HG03025 (cell line): Measurements from ENCODE around the gene TBXAS1.

Experiments
- ATAC-seq: cut with Tn5 transposase; IDR thresholded peaks from one replicate; pipeline ENCODE4 v1.9.1; 2021; ENCODE audit warnings: mild to moderate bottlenecking, moderate library complexity; ENCODE audit not compliant: unreplicated experiment, low FRiP score

The TBXAS1 gene

DNA sequence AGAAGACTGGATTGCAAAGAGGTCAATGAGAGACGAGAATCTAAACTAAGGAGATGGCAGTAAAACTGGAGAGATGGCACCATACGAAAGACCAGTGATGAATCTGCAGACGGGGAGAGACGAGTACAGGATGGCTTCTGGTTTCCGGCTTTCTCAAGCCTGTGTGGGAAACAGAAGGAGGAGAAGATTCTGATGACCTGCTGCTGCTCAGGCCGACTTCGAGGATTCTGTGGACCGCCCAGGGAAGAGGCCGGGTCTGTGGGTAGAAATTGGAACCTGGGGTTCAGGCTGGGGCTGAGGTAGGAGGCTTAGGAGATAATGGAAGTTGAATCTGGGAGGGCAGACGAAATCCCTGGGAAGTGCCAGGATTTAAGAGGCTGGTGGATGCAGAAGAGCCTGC is 185.1 kb downstream of the TBXAS1 start:
- ATAC-seq, result no peak

DNA sequence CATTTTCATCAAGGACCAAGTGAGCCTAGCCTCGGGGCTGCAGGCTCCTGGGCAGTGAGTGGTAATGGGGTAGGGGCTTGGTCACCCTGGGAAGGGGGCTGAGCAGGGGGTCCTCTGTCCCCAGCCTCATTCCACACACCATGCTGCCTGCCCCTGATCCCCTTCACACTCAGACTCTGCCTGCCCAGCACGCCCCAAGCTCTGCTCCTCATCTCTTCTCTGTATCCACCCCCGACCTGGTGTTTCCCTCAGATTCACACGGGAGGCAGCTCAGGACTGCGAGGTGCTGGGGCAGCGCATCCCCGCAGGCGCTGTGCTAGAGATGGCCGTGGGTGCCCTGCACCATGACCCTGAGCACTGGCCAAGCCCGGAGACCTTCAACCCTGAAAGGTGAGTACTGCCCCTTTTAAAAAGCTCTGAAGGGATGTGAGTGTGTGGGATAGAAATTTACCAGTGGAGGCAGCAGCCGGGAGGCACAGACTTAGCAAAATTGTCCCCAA is 186.5 kb downstream of the TBXAS1 start:
- ATAC-seq, result no peak

DNA sequence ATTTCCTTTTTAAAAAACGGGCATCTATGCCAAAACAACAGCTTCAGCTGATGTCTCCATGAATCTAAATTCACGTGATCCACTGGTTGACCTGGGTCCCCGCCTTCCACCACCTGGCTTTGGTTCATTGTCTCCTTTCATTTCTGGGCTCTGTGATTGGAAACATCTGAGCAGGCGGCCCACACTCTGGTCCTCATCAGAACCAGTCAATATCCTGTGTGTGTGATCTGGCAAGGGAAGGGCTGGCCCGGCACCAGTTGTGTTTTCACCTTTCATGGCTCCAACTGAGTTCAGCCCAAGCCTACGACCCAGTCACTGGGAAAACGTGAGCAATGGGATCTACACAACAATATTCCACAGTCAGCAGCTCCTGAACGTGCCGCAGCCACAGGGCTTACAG is 187.5 kb downstream of the TBXAS1 start:
- no peak for ATAC-seq

DNA sequence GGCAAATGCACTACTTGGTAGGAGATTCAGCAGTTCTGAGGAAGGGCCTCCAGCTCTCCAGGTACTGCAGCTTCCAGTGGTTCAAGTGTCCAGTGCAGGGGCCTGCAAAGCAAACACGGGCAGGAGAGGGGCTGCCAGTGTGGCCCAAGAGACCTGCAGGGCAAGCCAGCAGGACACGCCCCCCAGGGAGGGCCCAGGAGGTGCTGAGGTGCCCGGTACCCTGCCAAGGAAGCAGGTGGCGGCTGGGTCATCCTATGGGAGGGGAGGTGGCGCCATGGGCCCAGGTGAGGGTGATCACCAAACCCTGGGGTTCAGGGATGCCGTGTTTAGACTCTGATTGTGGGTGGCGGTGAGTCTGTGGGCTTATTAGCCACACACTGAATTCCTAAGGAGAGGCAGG is 188.0 kb downstream of the TBXAS1 start:
- no peak for ATAC-seq

DNA sequence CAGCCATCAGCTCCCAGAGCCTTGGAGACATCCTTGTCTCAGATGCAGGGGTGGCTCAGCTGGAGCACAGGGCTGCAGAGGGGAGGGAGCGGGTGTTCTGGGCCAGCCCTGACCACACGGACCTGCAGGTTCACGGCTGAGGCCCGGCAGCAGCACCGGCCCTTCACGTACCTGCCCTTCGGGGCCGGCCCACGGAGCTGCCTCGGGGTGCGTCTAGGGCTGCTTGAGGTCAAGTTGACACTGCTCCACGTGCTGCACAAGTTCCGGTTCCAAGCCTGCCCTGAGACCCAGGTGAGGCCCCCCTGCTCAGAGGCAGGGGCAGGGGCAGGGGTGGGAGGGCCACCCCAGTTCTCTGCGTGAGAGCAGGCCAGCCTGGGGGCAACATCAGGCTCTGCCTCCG is 188.5 kb downstream of the TBXAS1 start:
- no peak for ATAC-seq

DNA sequence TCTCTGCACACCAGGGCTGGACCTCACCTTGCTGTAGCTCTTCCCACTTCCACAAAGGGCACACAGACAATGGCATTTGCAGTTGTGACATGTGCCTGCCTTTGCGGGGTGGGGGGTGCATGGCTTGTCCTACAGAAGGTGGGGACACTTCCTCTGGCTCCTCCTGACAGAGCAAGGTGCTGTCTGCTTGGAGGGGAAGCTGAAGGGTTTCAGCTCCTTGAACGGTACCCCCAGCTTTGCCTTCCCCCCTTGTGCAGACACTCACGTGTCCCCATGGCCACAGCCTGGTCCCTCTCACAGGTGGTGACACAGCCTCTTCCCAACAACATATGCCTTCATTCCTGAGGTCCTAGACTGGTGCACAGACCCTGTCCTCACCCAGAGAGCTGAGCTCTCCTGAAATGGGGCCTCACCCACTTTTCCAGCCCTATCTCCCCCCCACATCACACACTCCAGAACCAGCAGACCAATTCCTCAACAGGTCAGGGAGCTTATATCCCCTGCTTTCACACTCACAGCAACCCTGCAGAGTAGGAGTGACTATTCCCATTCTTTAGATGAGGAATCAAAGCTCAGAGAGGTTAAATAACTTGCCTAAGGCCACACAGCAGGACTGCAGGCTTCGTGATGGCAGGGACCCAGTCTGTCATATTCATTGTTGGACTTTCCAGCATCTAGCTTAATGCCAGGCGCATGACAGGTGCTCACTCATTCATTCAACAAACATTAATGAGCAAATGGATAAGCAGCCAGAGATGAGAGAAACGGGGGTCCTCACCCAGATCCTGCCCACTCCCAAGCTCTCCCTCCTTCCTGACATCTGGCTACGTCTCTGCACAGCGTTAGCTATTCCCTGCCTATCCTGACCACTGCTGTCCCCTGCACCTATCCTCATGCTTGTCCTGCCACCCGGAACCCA is 189.3 kb downstream of the TBXAS1 start:
- ATAC-seq, result no peak

DNA sequence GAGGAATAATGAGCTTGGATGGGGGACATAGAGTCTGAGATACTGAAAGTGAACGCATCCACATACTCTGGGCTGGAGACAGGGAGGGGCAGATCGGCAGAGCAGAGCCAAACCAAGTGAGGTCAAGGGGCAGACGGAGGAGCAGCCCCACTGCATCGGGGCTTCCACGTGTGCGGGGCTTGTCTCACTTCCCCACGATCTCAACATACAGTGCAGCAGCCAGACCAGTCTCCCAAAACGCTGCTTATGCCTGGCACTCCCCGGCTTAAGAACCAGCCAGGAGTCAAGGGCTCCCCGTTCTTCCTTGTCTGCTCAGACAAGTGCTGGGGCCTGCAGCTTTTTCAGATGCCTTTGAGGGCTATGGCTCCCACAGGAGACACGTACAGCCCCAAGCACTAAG is 190.1 kb downstream of the TBXAS1 start:
- ATAC-seq, result no peak

DNA sequence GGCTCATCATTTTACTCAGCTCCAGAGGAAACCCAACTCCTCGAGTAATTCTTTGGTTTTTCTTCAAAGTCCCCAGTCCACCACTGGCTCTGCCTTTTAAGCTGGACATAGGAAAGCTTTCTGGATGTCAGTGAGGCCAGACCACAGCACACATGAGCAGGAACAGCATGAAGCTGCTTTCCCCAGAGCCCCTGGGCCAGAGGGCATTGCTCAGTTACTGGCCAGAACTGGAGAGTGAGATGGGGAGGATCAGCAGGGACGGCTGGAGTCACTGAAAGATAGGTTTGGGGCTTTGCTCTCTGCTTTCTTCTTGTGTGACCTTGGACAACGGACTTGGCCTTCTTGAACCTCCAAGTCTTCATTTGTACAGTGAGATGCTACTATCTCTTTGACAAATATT is 190.5 kb downstream of the TBXAS1 start:
- ATAC-seq, result no peak

DNA sequence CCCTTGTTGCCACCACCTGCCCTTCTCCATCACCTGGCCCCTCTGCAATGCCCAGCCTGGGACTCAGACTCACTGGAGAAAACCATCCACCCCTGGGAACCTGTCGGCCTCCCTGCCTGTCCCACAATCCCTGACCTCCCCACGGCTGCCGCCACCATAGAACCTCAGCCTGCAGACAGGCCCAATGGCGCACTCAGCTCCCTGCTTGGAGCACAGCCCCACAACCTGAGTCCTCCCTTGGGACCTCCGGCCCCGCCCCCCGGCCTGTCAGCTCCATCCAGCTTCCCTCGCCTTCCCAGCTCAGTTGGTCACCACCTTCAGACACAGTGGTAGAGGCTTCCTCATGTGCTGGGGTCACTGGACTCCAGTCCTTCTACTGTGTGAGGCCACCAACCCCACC is 192.5 kb downstream of the TBXAS1 start:
- ATAC-seq, result no peak

DNA sequence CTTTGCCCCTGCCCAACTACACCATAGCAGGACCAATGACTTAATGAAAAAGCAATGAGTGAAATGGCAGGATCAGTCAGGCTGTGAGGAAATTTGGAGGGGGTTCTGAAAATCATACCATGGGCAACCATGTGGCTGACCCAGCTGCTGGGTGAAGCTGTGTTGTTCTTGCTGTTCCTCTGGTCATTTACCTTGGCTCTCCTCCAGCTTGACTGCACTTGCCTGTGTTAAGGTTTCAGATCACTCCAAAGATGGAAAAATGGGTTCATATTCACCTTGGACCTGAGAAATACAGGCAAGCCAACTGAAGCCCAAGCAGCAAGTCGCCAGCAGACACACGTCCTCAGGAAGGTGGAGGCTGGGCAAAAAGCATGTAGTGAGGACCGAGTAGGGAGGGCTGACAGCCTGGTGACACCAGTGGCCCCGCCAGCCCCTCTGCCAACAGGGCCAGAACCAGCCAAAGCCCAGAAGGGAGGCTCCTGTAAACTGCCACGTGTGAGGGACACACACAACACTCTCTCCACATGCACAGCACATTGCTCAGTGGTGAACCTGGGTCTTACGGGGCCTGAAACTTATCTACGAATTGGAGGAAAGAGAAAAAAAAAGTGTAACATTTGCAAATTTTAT is 193.6 kb downstream of the TBXAS1 start:
- no peak for ATAC-seq

DNA sequence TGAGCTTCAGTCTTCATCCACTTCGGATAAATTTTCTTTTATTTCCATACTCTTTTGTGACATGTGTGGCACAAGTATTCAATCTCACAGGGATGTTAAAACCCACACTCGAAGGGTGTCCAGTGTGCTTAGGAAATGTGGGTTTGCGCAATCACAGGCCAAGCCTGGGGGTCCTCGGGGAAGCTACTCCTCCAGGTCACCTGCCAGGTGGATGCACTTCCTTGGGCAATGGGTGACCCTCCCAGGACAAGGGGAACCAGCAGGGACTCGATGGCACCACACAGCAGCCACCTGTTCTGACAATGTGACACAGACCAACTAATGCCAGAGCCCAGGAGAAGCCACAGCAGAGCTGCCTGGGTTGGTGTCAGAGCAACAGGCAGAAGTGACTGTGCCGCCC is 194.7 kb downstream of the TBXAS1 start:
- no peak for ATAC-seq

DNA sequence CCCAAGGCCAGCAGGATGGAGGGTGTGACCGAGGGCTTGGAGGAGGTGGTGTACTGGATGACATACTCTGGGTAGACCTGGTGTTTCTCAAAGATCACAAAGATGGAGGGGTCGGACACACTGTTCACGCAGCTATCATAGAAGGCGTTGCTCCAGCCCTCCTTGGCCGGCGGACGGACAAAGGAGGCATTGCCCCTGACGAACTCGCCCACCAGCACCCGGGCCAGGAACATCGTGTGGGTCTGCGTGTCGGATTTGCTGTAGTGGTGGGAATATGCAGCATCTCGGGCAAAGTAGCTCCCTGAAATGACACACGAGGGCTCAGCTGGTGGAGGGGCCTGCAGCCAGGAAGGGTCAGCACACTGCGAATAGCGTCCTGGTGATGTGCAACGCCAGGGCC is 195.5 kb downstream of the TBXAS1 start:
- ATAC-seq, result no peak

DNA sequence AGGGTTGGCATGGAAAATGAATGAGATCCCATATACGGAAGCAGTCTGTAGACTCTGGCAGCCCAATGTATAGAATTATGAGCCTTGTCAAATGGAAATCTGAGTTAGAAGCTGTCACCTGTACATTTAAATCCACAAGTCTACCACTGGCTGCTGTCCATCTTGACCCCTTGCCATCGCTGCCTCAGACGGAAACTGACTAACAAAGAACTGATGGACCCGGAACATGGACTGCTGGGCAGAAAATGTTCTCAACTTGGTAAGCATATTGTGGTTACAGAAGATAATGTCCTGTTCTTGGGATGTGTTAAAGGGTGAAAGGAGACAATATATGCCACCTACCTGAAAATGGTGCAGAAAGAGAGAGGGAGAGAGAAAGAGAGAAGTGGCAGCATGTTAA is 196.2 kb downstream of the TBXAS1 start:
- no peak for ATAC-seq

DNA sequence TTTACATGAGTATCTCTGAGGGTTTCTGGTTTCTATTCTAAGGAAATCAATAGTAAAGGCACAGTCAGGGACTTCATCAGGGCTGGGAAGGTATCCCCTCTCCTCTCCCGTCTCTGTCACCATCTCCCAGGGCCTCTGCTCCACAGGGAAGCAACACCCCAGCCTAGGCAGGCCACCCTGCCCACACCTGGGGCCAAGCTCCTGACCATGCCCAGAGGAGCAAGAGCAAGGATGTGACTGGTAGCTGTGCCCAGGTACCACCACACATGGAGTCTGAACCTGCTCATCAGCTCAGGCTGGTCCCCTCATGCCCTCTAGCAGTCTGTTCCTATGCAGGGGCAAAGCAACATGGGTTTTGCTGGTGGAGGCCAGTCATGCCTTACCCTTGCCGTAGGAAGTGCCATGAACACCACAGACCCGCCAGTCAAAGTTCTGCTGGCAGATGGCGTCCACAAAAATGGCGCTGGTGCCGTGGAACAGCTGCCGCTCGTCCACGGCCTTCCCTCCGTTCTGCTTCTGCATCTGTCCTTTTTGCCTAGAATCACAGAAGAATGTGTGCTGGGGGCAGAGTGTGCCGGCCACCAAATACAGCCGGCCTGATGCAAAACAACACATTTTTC is 196.9 kb downstream of the TBXAS1 start:
- no peak for ATAC-seq

DNA sequence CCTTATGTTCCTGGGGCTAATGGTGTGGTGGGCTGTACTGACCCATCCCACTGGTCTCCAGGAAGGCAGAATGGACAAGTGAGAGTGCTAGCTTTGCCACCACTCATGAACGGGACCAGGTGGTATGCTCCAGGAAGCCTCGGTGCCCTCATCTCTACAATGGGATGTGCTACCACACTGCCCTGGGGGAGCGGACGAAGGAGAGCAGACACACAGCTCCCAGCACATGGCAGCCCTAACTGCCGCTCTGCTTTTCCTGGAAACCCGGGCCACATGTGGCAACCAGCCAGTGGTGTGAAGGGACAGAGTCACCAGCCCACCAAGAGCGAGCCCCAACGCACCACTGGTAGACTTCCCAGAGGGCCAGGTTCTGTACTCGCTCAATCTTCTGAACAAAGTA is 197.9 kb downstream of the TBXAS1 start:
- ATAC-seq, result no peak

DNA sequence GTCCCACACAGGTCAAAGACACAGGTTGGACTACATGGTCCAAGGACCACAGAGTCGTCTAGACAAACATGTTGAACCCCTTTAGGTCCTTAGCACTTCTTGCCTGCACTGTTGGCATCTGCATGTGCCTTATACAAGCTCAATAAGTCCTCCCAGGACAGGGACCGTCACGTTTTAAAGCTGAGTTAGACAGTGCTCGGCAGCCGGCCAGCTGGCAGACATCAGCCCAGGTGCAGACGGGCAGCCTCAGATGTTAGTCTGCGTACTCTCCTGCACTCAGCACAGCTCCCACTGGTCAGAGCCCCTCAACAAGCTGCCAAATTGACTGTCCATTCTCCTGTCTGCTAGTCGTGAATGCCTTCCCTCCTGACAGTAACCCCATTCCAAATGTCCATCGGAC is 198.8 kb downstream of the TBXAS1 start:
- ATAC-seq, result no peak

DNA sequence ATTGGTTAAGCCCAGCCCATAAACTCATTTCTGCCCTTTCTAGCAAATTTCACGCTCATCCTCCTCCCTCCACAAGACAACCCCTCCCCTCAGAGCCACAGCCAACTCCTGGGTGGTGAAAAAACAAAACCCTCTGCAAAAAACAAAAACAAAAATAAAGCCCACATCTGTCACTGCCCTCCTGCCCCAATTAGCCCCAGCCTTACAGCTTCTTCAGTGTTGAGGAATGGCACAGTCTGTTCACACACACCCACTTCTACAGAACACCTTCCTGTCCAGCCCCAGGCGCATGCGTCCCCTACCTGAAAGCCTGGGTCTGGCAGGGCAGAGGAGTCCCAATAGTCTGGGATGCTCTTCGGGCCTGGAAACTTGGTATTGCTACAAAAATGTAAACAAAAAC is 199.2 kb downstream of the TBXAS1 start:
- ATAC-seq, result no peak

DNA sequence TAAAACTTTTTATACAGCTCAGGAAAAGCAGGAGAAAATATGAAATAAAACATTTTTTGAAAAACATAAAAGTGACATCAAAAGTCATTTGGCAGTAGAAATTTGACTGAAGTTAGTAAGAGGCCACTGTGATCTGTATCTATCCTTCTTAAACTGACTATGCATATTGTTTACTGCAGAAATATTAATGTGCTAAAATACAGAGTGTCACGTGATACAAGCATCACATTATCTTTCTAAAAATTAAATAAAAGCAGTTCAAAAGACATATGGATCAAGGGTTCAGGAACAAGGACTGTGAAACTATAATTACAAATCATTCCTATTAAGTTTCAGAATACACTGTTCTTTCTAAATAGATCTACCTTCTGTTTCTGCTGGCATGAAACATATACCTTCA is 200.0 kb downstream of the TBXAS1 start:
- no peak for ATAC-seq

DNA sequence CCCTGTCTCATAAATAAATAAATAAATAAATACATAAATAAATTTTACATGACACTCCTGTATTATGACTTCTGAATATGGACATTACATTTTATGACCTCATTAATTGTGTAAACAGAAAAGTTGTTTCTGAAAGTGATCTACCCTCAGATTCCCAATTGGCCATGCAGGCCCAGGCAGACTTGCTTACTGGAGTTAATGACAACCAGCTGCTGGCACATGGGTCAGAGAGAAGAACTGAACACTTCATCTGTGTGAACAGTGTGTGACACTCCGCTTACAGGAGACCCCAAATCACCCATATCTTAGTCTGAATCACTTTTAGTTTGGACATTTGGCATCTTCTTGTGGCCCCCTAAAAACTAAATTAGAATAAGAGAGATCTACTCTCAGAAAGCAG is 202.3 kb downstream of the TBXAS1 start:
- no peak for ATAC-seq

DNA sequence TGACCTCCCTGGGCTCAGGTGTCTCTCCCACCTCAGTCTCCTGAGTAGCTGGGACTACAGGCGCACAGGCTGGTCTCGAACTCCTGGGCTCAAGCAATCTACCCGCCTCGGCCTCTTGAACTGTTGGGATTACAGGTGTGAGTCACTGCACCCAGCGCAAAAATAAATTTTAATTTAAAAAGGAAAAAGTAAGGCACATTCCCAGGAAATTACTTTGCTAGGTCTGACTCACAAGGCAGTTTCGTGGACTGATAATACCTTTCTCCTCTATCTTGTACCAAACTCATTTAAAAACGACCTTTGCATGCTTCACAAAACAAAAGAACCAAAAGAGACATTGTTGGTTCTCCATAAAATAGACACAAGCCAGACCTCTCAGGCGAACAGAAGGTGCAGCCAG is 204.0 kb downstream of the TBXAS1 start:
- ATAC-seq, result no peak

DNA sequence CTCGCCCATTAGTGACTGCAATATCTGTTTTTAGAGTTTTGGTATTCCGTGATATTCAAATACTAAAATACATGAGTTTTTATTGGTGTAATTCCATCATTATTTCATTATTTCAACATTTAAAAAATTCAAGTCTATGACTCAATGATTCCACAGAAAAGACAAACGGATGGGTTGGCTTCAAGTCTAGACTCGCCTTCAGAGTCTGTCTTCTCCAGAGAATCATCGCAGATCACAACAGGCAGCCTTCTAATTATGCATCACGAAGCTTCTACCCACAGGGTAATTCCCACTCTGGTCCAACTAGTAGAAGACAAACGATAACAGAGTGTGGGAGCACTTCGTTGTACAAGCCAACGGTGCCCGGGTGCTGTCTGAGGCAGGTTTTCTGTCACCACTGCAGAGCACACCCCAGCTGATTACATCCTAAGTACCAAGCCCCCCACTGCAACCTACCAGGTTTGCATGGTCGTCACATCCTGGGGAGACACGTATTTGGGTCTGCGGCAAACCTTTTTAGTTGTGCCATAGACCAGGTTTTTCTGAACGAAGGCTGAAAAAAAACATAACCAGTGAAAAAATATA is 204.8 kb downstream of the TBXAS1 start:
- no peak for ATAC-seq
